ENCODE measurements around the gene RCOR2.

DNA sequence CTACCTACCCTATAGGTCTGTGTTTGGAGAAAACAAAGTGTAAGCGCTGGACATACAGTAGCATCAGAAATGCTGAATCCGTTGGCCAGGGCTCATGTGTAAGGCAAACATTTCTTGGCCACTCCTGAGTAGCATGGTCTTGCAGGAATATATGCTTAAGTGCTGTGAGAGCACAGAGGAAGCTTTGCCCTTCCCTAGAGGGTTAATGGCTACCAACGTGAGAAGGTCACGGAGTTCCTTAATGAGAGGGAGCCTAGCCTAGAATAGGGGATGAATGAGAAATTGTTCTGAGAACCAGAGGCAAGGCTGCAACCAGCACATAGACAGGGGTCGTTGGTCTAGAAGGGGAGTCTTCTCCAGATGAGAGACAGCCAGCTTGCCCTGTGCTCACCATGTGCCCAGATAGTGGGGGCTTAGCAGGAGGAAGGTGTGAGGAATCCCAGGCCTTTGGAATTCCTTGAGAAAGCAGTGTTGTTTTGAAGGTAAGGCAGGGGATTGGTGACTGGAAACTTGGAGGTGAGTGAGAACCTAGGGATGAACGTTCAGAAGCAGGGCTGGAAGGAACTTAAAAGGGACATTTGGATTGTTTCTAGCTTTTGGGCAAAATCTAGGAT lies 29.5 kb downstream of the RCOR2 start:
- TF ChIP-seq TAF1 (IDR thresholded peaks at IDR 0.05; ENCODE audit: borderline replicate concordance, low read depth, low read length) (no peak), POLR2A (IDR thresholded peaks at IDR 0.05; ENCODE audit: low read depth, low read length) (no peak)

Data from GM12892 (cell line).